ENCODE measurements around the gene CAPN10. TPM values are rescaled to one million over a fixed set of nuclear protein-coding genes. Genes with fewer than 3 reads are reported as not detected.

Gene CAPN10
- total and polyA plus RNA-seq, 2 experiments from 2014 or later = 10.0 to 29.5 TPM

DNA sequence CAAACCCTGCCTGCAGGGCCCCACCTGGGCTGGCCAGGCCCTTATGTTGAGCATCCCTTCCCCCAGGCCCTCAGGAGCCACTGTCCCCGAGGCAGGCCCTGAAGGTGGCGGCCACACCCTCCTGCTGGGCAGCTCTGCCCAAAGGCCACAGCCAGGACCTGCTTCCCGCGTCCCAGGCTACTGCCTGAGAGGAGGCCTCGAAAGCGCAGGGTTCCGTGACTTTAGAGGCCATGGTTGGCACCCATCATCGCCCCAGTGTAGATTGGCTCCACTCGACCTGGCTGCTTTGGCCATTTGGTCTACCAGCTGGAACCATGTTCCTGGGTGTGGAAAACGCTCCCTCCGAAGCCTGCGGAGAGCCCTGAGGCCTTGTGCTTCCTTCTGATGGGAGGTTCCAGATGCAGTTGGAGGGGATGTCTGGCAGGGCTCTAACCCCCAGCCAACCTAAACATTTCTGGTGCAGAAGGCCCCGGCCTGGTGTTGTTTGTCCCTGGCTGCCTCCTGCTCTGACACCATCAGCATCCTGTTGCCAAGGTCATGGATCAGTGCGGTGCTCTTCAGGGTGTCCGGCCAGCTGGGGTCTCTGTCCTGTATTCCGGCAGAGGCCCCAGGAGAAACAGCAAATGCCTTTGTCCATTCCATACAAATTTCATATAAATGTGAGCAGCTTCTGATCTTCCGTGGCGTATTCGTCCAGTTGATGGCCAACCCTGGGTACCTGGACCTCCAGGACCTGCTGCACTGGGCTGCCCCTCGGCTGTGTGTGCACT, 14.7 kb downstream of the CAPN10 start:
- H3K9ac ChIP-seq = no peak overlapping the region
- H3K4me2 ChIP-seq (ENCODE audit: unreplicated experiment) = no peak overlapping the region
- DNase-seq = no peak
- H3F3A ChIP-seq (ENCODE audit: insufficient read depth) = no peaks in the 10 kb centered on the region
- no peaks in the 10 kb centered on the region for H3K9me2 ChIP-seq (ENCODE audit: insufficient read depth)
- in situ Hi-C loops (cut with MboI) = no loop called here
- no peaks in the 10 kb centered on the region for H3K9me3 ChIP-seq (ENCODE audit: low read depth)
- H3K4me1 ChIP-seq (ENCODE audit: insufficient read depth) = no peaks in the 10 kb centered on the region
- no peaks in the 10 kb centered on the region for H4K20me1 ChIP-seq (ENCODE audit: insufficient read depth)
- H3K36me3 ChIP-seq (ENCODE audit: low read depth) = no peaks in the 10 kb centered on the region
- H3K79me2 ChIP-seq (ENCODE audit: insufficient read depth) = no peaks in the 10 kb centered on the region
- H2AFZ ChIP-seq = no peak overlapping the region
- no peak overlapping the region for H3K4me3 ChIP-seq
- no peaks in the 10 kb centered on the region for H3K27me3 ChIP-seq (replicated peaks; ENCODE audit: insufficient read depth)
- TF ChIP-seq EZH2phosphoT487 (IDR thresholded peaks at IDR 0.05; ENCODE audit: insufficient read depth, low read depth) = no peak
- no peak for TF ChIP-seq EZH2 (IDR thresholded peaks at IDR 0.05; ENCODE audit: insufficient read depth, poor library complexity, severe bottlenecking)
- H3K27ac ChIP-seq = no peak overlapping the region
- WGBS, 2 experiments (ENCODE audit: low coverage in 1 of 2, low lambda C conversion rate in 2 of 2, missing lambda C conversion rate in 2 of 2) = 83 to 87% methylated on average over 20 of the region's 20 CpGs

DNA sequence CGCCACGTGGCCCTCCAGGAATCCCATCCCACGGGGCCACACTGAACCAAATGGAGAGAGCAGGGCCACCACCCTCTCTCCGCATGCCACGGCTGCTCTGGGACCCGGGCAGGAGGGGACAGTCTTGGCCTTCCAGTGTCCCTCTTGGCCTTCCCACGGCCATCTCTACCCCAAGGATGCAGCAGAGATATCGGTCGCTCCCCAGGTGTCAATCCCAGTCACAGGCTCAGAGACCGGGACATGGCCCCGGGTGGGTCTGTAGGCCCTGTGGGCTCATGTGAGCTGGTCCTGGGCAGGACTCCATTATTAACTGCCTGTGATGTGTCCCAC, 15.3 kb downstream of the CAPN10 start:
- WGBS, 2 experiments (ENCODE audit: low coverage in 1 of 2, low lambda C conversion rate in 2 of 2, missing lambda C conversion rate in 2 of 2) = 89 to 93% methylated on average over 11 of the region's 11 CpGs
- Histone ChIP-seq H3F3A (ENCODE audit: insufficient read depth) (no peaks in the 10 kb centered on the region), H3K4me2 (ENCODE audit: unreplicated experiment) (no peak overlapping the region), H3K79me2 (ENCODE audit: insufficient read depth) (no peaks in the 10 kb centered on the region), H3K27me3 (replicated peaks; ENCODE audit: insufficient read depth) (no peaks in the 10 kb centered on the region), H3K9me3 (ENCODE audit: low read depth) (no peaks in the 10 kb centered on the region), H3K27ac (no peak overlapping the region), H3K4me3 (no peak overlapping the region), H2AFZ (no peak overlapping the region), H3K9ac (no peak overlapping the region), H3K9me2 (ENCODE audit: insufficient read depth) (no peaks in the 10 kb centered on the region), H3K4me1 (ENCODE audit: insufficient read depth) (no peaks in the 10 kb centered on the region), H4K20me1 (ENCODE audit: insufficient read depth) (no peaks in the 10 kb centered on the region), H3K36me3 (ENCODE audit: low read depth) (no peaks in the 10 kb centered on the region)
- TF ChIP-seq EZH2phosphoT487 (IDR thresholded peaks at IDR 0.05; ENCODE audit: insufficient read depth, low read depth) = no peak
- TF ChIP-seq EZH2 (IDR thresholded peaks at IDR 0.05; ENCODE audit: insufficient read depth, poor library complexity, severe bottlenecking) = no peak
- DNase-seq = no peak
- in situ Hi-C loops (cut with MboI) = no loop called here

DNA sequence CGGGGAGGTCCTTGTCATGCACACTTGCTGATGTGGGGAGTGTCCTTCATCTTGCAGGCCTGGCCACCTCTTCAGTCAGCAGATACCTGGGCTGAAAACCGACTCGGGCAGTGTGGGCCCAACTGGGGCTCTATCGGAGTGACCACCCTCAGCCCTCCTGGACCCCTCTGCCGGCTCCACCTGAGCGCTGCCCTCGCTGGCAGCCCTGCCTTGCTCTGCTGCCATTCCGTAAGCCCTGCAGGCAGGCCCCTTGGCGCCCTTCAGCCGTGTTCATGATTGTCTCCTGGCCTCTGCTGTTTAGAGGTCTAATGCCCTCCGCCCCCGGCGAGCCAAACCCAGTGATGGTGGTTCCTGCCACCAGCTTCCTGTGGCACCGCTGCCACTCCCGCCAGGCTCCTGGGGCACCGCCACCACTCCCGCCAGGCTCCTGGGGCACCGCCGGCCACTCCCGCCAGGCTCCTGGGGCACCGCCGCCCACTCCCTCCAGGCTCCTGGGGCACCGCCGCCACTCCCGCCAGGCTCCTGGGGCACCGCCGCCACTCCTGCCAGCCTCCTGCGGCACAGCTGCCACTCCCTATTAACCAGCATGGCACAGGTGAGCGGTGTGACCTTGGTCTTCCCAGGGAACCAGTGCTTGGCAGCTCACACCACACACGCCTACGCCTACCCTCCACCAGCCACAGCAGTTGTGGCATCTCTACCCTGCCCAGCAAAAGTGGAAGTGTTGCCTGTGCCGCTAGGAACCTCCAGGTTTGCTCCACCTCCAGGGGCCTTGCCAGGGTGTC, 15.9 kb downstream of the CAPN10 start:
- no peak overlapping the region for H3K4me2 ChIP-seq (ENCODE audit: unreplicated experiment)
- 89 to 93% methylated on average over 24 to 31 of the region's 32 CpGs for WGBS, 2 experiments (ENCODE audit: low coverage in 1 of 2, low lambda C conversion rate in 2 of 2, missing lambda C conversion rate in 2 of 2)
- no peaks in the 10 kb centered on the region for H3K4me1 ChIP-seq (ENCODE audit: insufficient read depth)
- no peaks in the 10 kb centered on the region for H3K9me2 ChIP-seq (ENCODE audit: insufficient read depth)
- in situ Hi-C loops (cut with MboI) = no loop called here
- no peaks in the 10 kb centered on the region for H3F3A ChIP-seq (ENCODE audit: insufficient read depth)
- H3K36me3 ChIP-seq (ENCODE audit: low read depth) = no peaks in the 10 kb centered on the region
- no peaks in the 10 kb centered on the region for H3K79me2 ChIP-seq (ENCODE audit: insufficient read depth)
- no peak overlapping the region for H3K9ac ChIP-seq
- no peaks in the 10 kb centered on the region for H4K20me1 ChIP-seq (ENCODE audit: insufficient read depth)
- no peaks in the 10 kb centered on the region for H3K9me3 ChIP-seq (ENCODE audit: low read depth)
- H3K27ac ChIP-seq = no peak overlapping the region
- no peak for DNase-seq
- no peak overlapping the region for H2AFZ ChIP-seq
- no peaks in the 10 kb centered on the region for H3K27me3 ChIP-seq (replicated peaks; ENCODE audit: insufficient read depth)
- H3K4me3 ChIP-seq = no peak overlapping the region
- TF ChIP-seq EZH2 (IDR thresholded peaks at IDR 0.05; ENCODE audit: insufficient read depth, poor library complexity, severe bottlenecking) = no peak
- no peak for TF ChIP-seq EZH2phosphoT487 (IDR thresholded peaks at IDR 0.05; ENCODE audit: insufficient read depth, low read depth)

DNA sequence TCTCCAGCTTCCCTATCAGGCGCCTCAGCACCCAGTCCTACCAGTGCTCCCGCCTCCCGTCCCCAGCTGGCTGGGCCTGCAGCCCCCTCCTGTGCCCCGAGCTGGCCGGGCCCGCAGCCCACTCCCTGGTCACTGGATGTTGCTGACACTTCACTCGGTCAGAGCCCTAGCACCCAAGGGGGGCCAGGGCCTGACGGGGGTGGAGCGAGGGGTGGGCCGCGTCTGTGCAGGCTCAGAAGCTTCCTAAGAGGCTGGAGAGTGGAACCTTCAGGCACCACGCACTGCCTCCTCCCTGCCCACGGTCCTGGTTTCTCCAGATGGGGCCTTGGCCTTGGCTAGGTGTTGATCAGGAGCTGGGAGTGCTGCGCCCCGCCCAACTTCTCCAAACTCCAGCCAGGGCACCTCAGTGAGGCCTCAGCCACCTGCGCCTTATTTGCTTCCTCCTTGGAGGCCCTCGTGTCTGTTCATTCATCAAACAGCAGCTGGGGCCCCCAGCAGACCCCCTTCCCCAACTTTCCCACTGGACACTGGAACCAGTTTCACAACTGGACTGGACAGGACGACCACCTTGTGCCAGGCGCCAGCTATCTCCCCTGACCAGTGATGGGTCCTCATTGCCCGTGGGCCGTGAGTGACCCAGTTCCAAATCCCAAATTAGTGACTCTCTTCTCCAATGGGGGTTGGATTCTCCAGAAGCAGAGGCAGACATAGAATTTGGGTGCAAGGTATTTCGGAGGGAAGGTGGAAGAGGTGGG, 16.7 kb downstream of the CAPN10 start:
- H3F3A ChIP-seq (ENCODE audit: insufficient read depth) = no peaks in the 10 kb centered on the region
- H3K9ac ChIP-seq = no peak overlapping the region
- no peaks in the 10 kb centered on the region for H3K9me2 ChIP-seq (ENCODE audit: insufficient read depth)
- H3K27me3 ChIP-seq (replicated peaks; ENCODE audit: insufficient read depth) = no peaks in the 10 kb centered on the region
- TF ChIP-seq EZH2 (IDR thresholded peaks at IDR 0.05; ENCODE audit: insufficient read depth, poor library complexity, severe bottlenecking) (no peak), EZH2phosphoT487 (IDR thresholded peaks at IDR 0.05; ENCODE audit: insufficient read depth, low read depth) (no peak)
- WGBS, 2 experiments (ENCODE audit: low coverage in 1 of 2, low lambda C conversion rate in 2 of 2, missing lambda C conversion rate in 2 of 2) = 87 to 91% methylated on average over 14 to 22 of the region's 22 CpGs
- no peak overlapping the region for H3K4me3 ChIP-seq
- H3K79me2 ChIP-seq (ENCODE audit: insufficient read depth) = no peaks in the 10 kb centered on the region
- in situ Hi-C loops (cut with MboI) = no loop called here
- no peaks in the 10 kb centered on the region for H4K20me1 ChIP-seq (ENCODE audit: insufficient read depth)
- no peaks in the 10 kb centered on the region for H3K36me3 ChIP-seq (ENCODE audit: low read depth)
- no peaks in the 10 kb centered on the region for H3K4me1 ChIP-seq (ENCODE audit: insufficient read depth)
- no peak overlapping the region for H3K4me2 ChIP-seq (ENCODE audit: unreplicated experiment)
- H3K9me3 ChIP-seq (ENCODE audit: low read depth) = no peaks in the 10 kb centered on the region
- DNase-seq = no peak
- no peak overlapping the region for H2AFZ ChIP-seq
- no peak overlapping the region for H3K27ac ChIP-seq

Measured in GM23248 (cell line).